Chondrocyte (in vitro differentiated cells): Measurements from ENCODE around the gene GRIK1. TPM values are rescaled to one million over a fixed set of nuclear protein-coding genes. Genes with fewer than 3 reads are reported as not detected.

Experiments
- DNase-seq: peaks from one replicate; pipeline ENCODE4 v3.0.0; 2021; ENCODE audit warnings: mixed read lengths, low spot score
- H3K27ac Mint-ChIP-seq: one replicate; pipeline ENCODE4 v1.8.0; 2021; ENCODE audit warnings: mild to moderate bottlenecking, moderate library complexity, mixed read lengths; ENCODE audit not compliant: unreplicated experiment
- H3K27me3 Mint-ChIP-seq: 2 replicates; pipeline ENCODE4 v1.8.0; 2021; ENCODE audit warnings: low read depth, mixed read lengths
- H3K36me3 Mint-ChIP-seq: 2 replicates; pipeline ENCODE4 v1.8.0; 2021; ENCODE audit warnings: low read depth, mixed read lengths
- H3K4me1 Mint-ChIP-seq: 2 replicates; pipeline ENCODE4 v1.8.0; 2021; ENCODE audit warnings: low read depth, mild to moderate bottlenecking, mixed read lengths
- H3K4me3 Mint-ChIP-seq: one replicate; pipeline ENCODE4 v1.8.0; 2021; ENCODE audit warnings: mild to moderate bottlenecking, moderate library complexity, mixed read lengths; ENCODE audit not compliant: unreplicated experiment
- H3K9me3 Mint-ChIP-seq: 2 replicates; pipeline ENCODE4 v1.8.0; 2021; ENCODE audit warnings: low read depth, mixed read lengths
- total RNA-seq: library from RNA; stranded (reverse); gene quantifications from 3 replicates; pipeline ENCODE4 v1.2.1, GENCODE V29; 2021
- TF ChIP-seq, protein P1 (sequence below): fragments of 200-600 bp; sonication (generic); IDR thresholded peaks from 2 replicates; pipeline ENCODE4 v1.5.0; 2021; ENCODE audit warnings: antibody characterized with exemption, mild to moderate bottlenecking, moderate library complexity

Gene GRIK1
- total RNA-seq, 1 donor from 2014 or later, result 1.2 TPM

DNA sequence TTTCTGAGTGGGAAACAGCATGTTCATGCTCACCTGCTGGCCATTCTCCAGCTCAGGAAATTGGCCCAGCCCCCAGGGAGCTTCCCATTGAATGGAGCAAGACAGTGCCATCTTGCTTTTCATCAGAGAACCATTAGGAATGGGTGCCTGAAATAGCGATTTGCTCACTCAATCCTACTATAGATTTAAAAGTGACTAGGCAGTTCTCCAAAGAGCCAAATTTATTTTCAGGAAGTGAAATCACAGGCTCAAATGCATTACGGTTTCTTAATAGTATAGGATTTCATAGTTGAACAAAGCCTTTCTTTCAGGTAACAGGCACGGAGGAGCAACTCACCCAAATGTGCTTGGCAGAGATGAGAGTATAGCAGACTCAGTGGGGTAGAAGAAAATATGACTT is 272.1 kb downstream of the GRIK1 start:
- Mint-ChIP-seq H3K27me3 (no peaks in the 10 kb centered on the region), H3K4me1 (no peaks in the 10 kb centered on the region), H3K36me3 (no peaks in the 10 kb centered on the region), H3K9me3 (no peaks in the 10 kb centered on the region), H3K27ac (no peak overlapping the region), H3K4me3 (no peak overlapping the region)
- no peak for DNase-seq
- TF ChIP-seq, protein P1, sequence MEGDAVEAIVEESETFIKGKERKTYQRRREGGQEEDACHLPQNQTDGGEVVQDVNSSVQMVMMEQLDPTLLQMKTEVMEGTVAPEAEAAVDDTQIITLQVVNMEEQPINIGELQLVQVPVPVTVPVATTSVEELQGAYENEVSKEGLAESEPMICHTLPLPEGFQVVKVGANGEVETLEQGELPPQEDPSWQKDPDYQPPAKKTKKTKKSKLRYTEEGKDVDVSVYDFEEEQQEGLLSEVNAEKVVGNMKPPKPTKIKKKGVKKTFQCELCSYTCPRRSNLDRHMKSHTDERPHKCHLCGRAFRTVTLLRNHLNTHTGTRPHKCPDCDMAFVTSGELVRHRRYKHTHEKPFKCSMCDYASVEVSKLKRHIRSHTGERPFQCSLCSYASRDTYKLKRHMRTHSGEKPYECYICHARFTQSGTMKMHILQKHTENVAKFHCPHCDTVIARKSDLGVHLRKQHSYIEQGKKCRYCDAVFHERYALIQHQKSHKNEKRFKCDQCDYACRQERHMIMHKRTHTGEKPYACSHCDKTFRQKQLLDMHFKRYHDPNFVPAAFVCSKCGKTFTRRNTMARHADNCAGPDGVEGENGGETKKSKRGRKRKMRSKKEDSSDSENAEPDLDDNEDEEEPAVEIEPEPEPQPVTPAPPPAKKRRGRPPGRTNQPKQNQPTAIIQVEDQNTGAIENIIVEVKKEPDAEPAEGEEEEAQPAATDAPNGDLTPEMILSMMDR, result no peak

DNA sequence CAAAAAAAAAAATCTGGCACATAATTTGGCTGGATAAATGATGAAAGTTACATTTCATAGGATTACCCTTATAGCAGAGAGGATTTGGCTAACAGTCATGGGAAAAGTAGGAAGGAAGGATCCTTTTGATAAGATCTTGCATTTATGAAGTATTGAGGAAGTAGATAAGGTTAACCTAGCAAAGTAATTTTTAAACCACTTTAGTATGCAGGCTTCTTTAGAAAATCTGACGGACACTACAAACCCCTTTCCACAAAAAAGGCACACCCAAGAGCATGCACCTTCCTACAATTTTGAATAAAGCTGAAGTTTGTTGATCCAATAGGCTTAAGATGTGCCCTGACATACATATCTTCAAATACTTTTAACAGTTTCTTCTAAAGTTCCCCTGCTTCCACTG is 275.2 kb downstream of the GRIK1 start:
- Mint-ChIP-seq H3K27ac (no peak overlapping the region), H3K4me3 (no peak overlapping the region), H3K9me3 (peaks cover 3% of the 10 kb centered on the region), H3K36me3 (no peaks in the 10 kb centered on the region), H3K27me3 (no peaks in the 10 kb centered on the region), H3K4me1 (no peaks in the 10 kb centered on the region)
- no peak for DNase-seq
- TF ChIP-seq, protein P1, result no peak

DNA sequence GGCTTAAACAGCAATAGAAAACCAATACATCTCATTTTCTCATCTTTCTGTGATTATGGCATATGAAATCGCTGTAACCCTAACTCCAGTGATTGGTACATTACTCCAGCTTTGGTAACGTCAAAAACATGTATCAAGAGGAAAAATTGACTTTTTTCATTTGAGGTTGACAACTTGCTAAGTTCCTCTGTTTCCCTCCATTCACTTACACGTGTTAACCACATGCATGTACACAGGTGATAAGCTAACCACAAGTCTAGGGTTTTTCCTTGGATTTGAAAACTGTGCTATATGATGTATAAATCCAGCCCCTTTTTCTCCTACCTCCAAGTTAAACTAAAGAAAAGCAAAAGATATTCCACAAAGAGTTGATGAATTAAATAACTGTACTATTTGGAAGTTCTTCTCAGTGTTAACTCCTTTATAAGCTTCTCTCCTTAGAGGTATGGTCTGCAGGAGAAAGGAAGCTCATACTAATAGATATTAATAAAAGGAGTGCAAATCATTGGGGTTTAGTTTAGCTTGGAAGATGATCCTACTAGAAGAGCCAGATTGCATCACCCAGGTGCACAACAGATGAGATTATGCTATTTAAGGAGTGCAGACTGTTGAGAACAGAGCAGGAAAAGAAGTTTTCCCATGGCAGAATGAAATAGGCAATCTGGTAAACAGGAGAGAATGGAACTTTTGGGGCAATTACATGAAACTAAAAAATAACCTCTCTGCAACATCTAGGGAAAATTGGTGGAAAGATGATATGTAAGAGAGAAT is 277.9 kb downstream of the GRIK1 start:
- TF ChIP-seq, protein P1, result no peak
- no peak for DNase-seq
- Mint-ChIP-seq H3K27me3 (no peaks in the 10 kb centered on the region), H3K4me3 (no peak overlapping the region), H3K27ac (no peak overlapping the region), H3K9me3 (peaks cover 3% of the 10 kb centered on the region), H3K4me1 (peaks cover 16% of the 10 kb centered on the region), H3K36me3 (no peaks in the 10 kb centered on the region)

DNA sequence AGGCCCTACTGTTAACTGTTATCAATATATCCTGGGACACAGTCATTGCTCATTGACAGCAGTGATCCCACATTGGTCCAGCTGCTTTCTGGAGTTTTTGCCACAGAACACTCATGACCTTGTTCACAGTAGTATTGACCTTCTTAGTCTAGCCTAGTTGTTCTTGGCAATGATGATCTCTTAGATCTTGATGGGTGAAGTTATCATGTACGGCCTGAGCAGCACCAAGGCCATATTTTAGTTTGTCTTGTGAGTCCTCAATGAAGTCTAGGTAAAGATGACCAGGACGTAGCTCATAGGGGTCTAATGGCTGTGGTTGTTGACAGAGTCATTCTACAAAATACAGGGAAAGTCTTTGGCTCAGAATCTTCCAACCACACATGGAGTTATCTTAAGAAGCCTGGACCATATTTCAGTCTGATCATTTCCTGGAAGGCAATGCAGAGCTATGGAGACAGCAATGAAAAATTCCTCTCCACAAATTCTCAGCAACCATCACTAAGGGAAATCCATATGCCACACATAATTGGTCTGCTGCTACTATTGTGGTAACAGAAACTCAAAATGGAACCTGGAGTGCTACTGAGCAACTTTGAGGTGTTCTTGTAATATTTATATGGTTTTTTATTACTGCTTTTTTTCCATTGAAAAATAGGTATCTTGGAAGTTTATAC is 279.6 kb downstream of the GRIK1 start:
- Mint-ChIP-seq H3K9me3 (peaks cover 6% of the 10 kb centered on the region), H3K27me3 (no peaks in the 10 kb centered on the region), H3K4me1 (peaks cover 26% of the 10 kb centered on the region), H3K4me3 (no peak overlapping the region), H3K36me3 (no peaks in the 10 kb centered on the region), H3K27ac (no peak overlapping the region)
- TF ChIP-seq, protein P1, result no peak
- DNase-seq, result no peak

DNA sequence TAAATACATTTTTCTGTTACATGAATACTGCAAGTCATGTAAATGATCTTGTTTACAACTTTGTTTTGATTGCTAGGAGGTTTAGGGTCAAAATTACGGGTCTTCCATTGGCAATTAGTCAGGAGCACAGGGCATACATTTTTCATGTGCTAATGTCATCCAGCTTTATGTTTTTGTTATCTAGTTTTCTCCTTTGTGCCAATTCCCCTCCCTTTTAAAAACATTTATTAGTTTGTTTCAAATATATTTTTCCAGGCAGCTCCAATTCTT is 280.9 kb downstream of the GRIK1 start:
- H3K36me3 Mint-ChIP-seq, result peaks cover 2% of the 10 kb centered on the region
- H3K27ac Mint-ChIP-seq, result no peak overlapping the region
- H3K27me3 Mint-ChIP-seq, result no peaks in the 10 kb centered on the region
- DNase-seq, result no peak
- H3K9me3 Mint-ChIP-seq, result peaks cover 6% of the 10 kb centered on the region
- H3K4me3 Mint-ChIP-seq, result no peak overlapping the region
- H3K4me1 Mint-ChIP-seq, result peaks cover 35% of the 10 kb centered on the region
- TF ChIP-seq, protein P1, result no peak
